ENCODE measurements around the gene TLE4. TPM values are rescaled to one million over a fixed set of nuclear protein-coding genes. Genes with fewer than 3 reads are reported as not detected.

The TLE4 gene
- total and polyA plus RNA-seq, 2 experiments from 2014 or later, result 45.8 to 72.9 TPM

GRCh38 chr9:79603222-79603920 is 31.6 kb downstream of the TLE4 start:
- no peaks in the 10 kb centered on the region for H3K4me1 ChIP-seq (ENCODE audit: insufficient read depth)
- no peak overlapping the region for H2AFZ ChIP-seq
- no peaks in the 10 kb centered on the region for H3K9me2 ChIP-seq (ENCODE audit: insufficient read depth)
- no peak overlapping the region for H3K4me3 ChIP-seq
- Mint-ChIP-seq H3K4me1 (peaks cover 4% of the 10 kb centered on the region; the same call in 2 of the 3 replicates), H3K4me3 (no peak overlapping the region), H3K9me3 (peaks cover 3% of the 10 kb centered on the region; the same call in 1 of the 3 replicates), H3K36me3 (ENCODE audit: low read depth) (peaks cover 38% of the 10 kb centered on the region), H3K27ac (no peak overlapping the region), H3K27me3 (ENCODE audit: insufficient read depth, low read depth, poor library complexity) (no peaks in the 10 kb centered on the region)
- H4K20me1 ChIP-seq (replicated peaks; ENCODE audit: insufficient read depth), result peaks cover 27% of the 10 kb centered on the region
- no peak for ATAC-seq
- no peak for DNase-seq (ENCODE audit: low spot score)
- H3K79me2 ChIP-seq (replicated peaks; ENCODE audit: insufficient read depth), result peaks cover 76% of the 10 kb centered on the region
- H3F3A ChIP-seq (replicated peaks; ENCODE audit: low read depth), result no peaks in the 10 kb centered on the region
- no peak overlapping the region for H3K4me2 ChIP-seq
- H3K27ac ChIP-seq (ENCODE audit: low read depth), result no peak overlapping the region
- H3K36me3 ChIP-seq (ENCODE audit: insufficient read depth), result no peaks in the 10 kb centered on the region
- H3K27me3 ChIP-seq (ENCODE audit: insufficient read depth), result no peaks in the 10 kb centered on the region
- TF ChIP-seq ZNF331 (CRISPR knock-in tag; IDR thresholded peaks at IDR 0.05; ENCODE audit: low read depth) (no peak), CTCF (conservative IDR thresholded peaks at IDR 0.05; ENCODE audit: low read depth in 2 of 2) (no peak), NANOG (IDR thresholded peaks at IDR 0.05; ENCODE audit: borderline replicate concordance) (no peak), STAT1 (IDR thresholded peaks at IDR 0.05; ENCODE audit: unreplicated experiment) (no peak), ETS1 (IDR thresholded peaks at IDR 0.05) (no peak), EZH2phosphoT487 (IDR thresholded peaks at IDR 0.05; ENCODE audit: unreplicated experiment) (no peak), ZNF114 (CRISPR knock-in tag; IDR thresholded peaks at IDR 0.05) (no peak)
- TF ChIP-seq, protein P1, sequence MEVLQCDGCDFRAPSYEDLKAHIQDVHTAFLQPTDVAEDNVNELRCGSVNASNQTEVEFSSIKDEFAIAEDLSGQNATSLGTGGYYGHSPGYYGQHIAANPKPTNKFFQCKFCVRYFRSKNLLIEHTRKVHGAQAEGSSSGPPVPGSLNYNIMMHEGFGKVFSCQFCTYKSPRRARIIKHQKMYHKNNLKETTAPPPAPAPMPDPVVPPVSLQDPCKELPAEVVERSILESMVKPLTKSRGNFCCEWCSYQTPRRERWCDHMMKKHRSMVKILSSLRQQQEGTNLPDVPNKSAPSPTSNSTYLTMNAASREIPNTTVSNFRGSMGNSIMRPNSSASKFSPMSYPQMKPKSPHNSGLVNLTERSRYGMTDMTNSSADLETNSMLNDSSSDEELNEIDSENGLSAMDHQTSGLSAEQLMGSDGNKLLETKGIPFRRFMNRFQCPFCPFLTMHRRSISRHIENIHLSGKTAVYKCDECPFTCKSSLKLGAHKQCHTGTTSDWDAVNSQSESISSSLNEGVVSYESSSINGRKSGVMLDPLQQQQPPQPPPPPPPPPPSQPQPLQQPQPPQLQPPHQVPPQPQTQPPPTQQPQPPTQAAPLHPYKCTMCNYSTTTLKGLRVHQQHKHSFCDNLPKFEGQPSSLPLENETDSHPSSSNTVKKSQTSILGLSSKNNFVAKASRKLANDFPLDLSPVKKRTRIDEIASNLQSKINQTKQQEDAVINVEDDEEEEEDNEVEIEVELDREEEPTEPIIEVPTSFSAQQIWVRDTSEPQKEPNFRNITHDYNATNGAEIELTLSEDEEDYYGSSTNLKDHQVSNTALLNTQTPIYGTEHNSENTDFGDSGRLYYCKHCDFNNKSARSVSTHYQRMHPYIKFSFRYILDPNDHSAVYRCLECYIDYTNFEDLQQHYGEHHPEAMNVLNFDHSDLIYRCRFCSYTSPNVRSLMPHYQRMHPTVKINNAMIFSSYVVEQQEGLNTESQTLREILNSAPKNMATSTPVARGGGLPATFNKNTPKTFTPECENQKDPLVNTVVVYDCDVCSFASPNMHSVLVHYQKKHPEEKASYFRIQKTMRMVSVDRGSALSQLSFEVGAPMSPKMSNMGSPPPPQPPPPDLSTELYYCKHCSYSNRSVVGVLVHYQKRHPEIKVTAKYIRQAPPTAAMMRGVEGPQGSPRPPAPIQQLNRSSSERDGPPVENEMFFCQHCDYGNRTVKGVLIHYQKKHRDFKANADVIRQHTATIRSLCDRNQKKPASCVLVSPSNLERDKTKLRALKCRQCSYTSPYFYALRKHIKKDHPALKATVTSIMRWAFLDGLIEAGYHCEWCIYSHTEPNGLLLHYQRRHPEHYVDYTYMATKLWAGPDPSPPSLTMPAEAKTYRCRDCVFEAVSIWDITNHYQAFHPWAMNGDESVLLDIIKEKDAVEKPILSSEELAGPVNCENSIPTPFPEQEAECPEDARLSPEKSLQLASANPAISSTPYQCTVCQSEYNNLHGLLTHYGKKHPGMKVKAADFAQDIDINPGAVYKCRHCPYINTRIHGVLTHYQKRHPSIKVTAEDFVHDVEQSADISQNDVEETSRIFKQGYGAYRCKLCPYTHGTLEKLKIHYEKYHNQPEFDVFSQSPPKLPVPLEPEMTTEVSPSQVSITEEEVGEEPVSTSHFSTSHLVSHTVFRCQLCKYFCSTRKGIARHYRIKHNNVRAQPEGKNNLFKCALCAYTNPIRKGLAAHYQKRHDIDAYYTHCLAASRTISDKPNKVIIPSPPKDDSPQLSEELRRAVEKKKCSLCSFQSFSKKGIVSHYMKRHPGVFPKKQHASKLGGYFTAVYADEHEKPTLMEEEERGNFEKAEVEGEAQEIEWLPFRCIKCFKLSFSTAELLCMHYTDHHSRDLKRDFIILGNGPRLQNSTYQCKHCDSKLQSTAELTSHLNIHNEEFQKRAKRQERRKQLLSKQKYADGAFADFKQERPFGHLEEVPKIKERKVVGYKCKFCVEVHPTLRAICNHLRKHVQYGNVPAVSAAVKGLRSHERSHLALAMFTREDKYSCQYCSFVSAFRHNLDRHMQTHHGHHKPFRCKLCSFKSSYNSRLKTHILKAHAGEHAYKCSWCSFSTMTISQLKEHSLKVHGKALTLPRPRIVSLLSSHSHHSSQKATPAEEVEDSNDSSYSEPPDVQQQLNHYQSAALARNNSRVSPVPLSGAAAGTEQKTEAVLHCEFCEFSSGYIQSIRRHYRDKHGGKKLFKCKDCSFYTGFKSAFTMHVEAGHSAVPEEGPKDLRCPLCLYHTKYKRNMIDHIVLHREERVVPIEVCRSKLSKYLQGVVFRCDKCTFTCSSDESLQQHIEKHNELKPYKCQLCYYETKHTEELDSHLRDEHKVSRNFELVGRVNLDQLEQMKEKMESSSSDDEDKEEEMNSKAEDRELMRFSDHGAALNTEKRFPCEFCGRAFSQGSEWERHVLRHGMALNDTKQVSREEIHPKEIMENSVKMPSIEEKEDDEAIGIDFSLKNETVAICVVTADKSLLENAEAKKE (CRISPR knock-in tag; IDR thresholded peaks at IDR 0.05), result no peak
- TF ChIP-seq, protein P2, sequence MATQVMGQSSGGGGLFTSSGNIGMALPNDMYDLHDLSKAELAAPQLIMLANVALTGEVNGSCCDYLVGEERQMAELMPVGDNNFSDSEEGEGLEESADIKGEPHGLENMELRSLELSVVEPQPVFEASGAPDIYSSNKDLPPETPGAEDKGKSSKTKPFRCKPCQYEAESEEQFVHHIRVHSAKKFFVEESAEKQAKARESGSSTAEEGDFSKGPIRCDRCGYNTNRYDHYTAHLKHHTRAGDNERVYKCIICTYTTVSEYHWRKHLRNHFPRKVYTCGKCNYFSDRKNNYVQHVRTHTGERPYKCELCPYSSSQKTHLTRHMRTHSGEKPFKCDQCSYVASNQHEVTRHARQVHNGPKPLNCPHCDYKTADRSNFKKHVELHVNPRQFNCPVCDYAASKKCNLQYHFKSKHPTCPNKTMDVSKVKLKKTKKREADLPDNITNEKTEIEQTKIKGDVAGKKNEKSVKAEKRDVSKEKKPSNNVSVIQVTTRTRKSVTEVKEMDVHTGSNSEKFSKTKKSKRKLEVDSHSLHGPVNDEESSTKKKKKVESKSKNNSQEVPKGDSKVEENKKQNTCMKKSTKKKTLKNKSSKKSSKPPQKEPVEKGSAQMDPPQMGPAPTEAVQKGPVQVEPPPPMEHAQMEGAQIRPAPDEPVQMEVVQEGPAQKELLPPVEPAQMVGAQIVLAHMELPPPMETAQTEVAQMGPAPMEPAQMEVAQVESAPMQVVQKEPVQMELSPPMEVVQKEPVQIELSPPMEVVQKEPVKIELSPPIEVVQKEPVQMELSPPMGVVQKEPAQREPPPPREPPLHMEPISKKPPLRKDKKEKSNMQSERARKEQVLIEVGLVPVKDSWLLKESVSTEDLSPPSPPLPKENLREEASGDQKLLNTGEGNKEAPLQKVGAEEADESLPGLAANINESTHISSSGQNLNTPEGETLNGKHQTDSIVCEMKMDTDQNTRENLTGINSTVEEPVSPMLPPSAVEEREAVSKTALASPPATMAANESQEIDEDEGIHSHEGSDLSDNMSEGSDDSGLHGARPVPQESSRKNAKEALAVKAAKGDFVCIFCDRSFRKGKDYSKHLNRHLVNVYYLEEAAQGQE (IDR thresholded peaks at IDR 0.05; ENCODE audit: unreplicated experiment), result no peak

Measured in GM23338 (cell line).